H1 (cell line): Measurements from ENCODE around the gene PTPRG. TPM values are rescaled to one million over a fixed set of nuclear protein-coding genes. Genes with fewer than 3 reads are reported as not detected.

Experiments
- CEBPB ChIP-seq: IDR thresholded peaks from 2 replicates; pipeline ENCODE4 v1.6.1; 2012; ENCODE audit warnings: low read depth, low read length
- EZH2 ChIP-seq: fragments of 200-600 bp; sonication (generic); IDR thresholded peaks from 2 replicates; pipeline ENCODE4 v1.7.1; 2012; ENCODE audit warnings: low read depth, mild to moderate bottlenecking, moderate library complexity, low read length, inconsistent platforms; ENCODE audit not compliant: severe bottlenecking
- polyA plus RNA-seq, 7 experiments: library from polyadenylated mRNA; depleted of rRNA in 3 of 7; stranded (reverse) in 5 of 7; unstranded in 2 of 7; fragments of >200 nt in 5 of 7; fragments of 200-250 nt in 2 of 7; gene quantifications; 1 replicate in 5 of 7; 2 replicates in 1 of 7; 4 replicates in 1 of 7; pipeline versions ENCODE4 v1.2.1 to v1.2.3, GENCODE V29; 2011 to 2013; ENCODE audit warnings: missing spikeins in 2 of 7, mixed read lengths in 2 of 7
- total RNA-seq: library from RNA; stranded (reverse); fragmentation: NEBNext Ultra II Directional; extraction: Animal tissue kit (Norgen Biotek cat#: 25700); gene quantifications from 2 replicates; pipeline ENCODE4 v1.2.1, GENCODE V29; 2021
- TF ChIP-seq, protein P1 (sequence below): IDR thresholded peaks from 2 replicates; pipeline ENCODE4 v1.6.1; 2011; ENCODE audit warnings: low read depth, mild to moderate bottlenecking, low read length; ENCODE audit not compliant: insufficient read depth

Gene PTPRG
- total and polyA plus RNA-seq, 2 of the 8 experiments (the other 6 are each of a cell fraction or from before 2014, with no cell fraction given) = 23.3 to 96.2 TPM

DNA sequence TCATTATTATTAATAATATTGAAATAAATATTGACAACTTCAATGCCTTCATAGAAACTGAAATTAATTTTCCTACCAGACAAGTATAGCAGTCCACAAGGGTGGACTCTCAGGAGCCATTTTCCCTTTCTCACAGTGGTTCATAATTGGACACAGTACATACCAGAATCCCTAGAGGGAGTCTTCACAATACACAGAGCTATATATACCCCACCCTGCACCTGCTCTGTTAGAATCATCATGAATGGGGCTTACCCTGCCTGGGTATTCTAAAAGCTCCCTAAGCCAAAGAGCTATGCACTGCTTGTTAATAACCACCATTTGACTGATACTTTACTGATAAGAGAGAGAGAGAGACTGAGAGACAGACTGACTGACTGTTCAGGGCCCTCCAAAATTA, 677.1 kb downstream of the PTPRG start (continued):
- TF ChIP-seq, protein P1, sequence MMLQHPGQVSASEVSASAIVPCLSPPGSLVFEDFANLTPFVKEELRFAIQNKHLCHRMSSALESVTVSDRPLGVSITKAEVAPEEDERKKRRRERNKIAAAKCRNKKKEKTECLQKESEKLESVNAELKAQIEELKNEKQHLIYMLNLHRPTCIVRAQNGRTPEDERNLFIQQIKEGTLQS = no peak
- TF ChIP-seq CEBPB (no peak), EZH2 (no peak)
